HG02610 (cell line): Measurements from ENCODE around the gene TMTC4.

Experiments
- ATAC-seq: cut with Tn5 transposase; IDR thresholded peaks from one replicate; pipeline ENCODE4 v1.9.1; 2021; ENCODE audit warnings: mild to moderate bottlenecking, moderate library complexity; ENCODE audit not compliant: unreplicated experiment

Gene TMTC4

GRCh38 chr13:100667894-100668293, 6.7 kb downstream of the TMTC4 start:
- no peak for ATAC-seq

DNA sequence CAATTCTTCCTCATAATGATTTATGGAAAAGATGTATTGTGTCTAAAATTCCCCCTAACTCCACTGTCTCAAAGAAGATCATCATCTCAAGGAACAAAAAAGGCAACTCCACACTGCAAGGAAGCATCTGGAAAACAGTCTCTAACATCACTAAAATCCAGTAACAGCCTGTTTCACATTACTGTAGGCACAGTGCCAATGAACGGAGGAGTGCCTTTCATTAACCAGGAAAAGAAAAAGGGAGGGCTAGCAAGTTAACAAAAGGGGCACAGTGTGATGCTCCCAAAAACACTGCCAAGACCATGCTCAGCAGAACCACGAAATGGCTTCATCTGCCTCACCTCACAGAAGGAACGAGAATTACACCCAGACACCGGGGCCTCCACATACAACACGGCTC, 8.5 kb downstream of the TMTC4 start:
- ATAC-seq, result no peak

GRCh38 chr13:100665403-100665802, 9.2 kb downstream of the TMTC4 start:
- no peak for ATAC-seq

DNA sequence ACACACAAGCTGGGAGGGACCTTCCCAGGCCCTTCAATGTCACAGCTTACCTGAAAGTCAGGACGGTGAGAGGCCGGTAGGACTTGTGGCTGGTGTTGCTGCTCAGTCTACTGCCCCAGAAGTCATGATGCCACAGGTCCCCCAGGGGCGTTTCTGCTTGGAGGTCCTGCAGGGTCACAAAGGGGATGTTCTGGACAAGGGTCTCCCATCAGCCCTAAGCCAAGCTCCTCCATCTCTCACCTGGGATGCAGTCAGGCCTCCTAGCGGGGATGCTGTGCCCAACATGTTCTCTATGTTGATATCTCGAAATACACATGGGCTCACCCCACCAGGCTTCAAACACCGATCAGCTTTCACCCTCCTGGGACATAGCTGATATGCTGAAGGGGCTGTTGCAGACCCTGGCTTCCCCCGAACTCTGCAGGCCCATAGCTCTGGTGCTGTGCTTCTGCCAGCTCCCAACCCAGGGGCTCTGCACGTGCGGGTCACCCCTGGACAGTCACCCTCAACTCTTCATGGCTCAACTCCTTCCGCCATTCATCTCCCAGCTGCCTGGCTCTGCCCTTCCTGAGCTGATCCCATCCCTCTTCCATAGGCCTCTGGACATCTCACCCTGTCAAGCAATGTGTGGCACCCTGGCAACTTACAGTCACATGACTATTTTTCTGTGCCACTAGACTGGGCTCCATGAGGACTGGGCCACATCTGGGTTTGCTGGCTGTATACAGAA, 10.3 kb downstream of the TMTC4 start:
- ATAC-seq, result no peak

DNA sequence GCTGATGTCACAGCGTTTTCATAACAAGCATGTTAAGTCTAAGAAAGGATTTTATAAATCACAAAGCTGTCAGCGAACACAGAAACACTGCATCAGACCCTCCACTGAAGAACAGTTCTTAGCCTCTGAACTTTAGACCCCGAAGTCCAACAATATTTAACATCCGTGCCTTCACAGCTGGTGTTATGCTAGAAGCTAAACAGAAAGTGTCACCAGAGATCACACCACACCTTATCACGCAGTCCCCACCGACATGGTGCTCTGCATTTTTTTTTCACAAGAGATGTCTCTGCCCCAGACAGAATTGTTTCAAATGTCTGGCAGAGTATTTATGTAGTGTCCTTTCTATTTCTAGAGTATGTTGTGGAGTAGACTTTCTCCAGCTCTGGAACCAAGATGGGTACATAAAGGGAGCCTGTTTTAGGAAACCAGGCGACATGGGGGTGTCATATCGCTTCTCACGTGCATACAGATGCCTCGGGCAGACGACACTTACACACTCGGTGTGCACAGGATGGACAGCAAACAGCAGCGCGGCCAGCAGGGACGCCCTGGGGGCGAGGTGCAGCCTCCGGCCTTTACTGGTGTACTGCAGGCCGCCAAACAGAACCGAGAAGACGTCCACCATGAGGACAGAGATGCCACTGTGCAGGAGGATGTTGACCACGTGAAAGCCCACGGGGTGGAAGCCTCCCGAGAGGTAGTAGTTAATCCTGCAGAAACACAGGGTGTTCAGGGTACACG, 12.0 kb downstream of the TMTC4 start:
- ATAC-seq, result no peak

- no peak for ATAC-seq
Observed at GRCh38 chr13:100660761-100661160, 13.8 kb downstream of the TMTC4 start.

- ATAC-seq, result no peak
Observed at GRCh38 chr13:100659578-100659977, 15.0 kb downstream of the TMTC4 start.

- peak; percentile 85 for ATAC-seq
Observed at GRCh38 chr13:100658363-100658762, 16.2 kb downstream of the TMTC4 start.

DNA sequence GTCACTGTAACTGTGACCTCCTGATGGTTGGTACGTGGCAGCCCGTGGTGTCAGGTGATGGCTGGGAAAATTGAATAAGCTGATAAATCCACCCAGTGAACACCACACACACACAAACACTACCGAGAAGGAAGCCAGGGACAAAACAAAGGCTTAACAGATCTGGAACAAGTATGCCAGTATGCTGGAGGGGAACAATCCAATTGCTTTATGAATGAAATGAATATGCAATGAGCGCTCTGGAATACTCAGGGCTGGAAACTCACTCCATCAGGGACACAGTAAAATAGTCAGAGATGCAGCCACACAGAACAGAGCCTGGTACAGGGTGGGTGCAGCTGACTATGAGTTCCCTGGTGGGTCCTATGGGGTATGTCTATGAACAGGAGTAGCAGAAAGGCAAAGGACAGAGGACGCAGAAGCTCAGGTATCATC, 16.7 kb downstream of the TMTC4 start:
- peak; percentile 4 for ATAC-seq

GRCh38 chr13:100652510-100652909, 22.1 kb downstream of the TMTC4 start:
- ATAC-seq, result no peak

DNA sequence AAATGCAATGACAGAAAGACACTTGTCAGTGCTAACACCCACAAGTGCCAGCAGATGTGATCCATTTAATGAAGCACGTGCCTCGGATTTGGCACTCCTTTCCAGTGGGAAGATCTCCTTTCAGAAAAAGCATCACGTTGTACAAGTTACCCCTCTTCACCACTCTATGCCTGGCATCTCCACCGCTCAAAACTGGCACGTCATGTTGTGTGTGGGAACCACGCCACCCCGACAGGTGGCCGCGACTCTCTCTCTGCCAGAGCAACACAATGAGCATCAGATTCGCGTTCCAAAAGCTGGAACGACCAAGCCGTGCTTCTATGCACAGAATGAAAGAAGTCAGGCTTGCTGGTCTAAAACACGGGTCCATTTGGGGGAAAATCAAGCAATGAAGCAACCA, 24.3 kb downstream of the TMTC4 start:
- ATAC-seq, result no peak

DNA sequence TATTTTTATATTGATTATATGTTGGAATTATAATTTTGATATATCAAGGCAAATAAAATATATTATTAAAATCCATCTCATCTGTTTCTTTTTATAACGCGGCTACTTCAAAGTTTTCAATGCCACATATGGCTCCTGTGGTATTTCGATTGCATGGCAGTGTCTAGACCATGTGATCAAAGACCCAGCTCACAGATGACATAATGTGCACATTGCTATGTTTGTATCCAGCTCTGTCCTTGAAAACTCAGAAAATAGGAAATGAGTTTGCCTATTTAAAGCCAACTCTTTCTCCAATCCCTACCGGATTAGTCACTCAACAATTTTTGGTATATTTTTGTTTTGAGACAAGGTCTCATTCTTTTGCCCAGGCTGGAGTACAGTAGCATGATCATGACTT, 26.2 kb downstream of the TMTC4 start:
- ATAC-seq, result no peak

- ATAC-seq, result no peak
Observed at GRCh38 chr13:100646871-100647270, 27.7 kb downstream of the TMTC4 start.

DNA sequence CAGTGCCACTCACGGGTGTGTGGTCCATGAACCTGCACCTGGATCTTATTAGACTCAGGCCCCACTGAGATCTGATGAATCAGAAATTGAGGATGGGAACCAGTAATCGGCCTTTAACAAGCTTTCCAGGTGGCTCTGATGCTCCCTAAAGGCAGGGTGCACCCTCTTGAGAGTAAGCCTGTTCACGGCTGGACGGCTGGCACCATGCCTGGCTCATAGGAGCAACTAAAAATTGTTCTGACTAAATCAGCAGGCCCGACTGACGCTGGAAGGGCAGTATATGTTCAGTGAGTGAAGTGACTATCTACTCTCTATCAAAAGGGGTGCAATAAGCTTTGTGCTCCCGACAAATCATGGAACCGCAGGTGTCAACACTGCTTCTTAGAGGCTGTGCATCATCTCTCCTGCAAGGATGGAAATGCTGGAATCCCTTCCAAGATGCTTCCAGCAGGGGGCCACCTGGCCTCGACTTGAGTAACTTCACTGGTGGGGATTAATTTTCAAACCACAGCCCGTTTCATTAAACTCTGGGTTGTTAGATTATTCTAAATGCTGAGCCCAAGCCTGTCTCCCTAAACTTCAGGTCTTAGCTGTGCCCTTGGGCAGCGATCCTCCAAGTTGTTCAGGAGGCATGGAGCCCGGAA, 28.4 kb downstream of the TMTC4 start:
- no peak for ATAC-seq

- no peak for ATAC-seq
Observed at GRCh38 chr13:100645382-100645781, 29.2 kb downstream of the TMTC4 start.

DNA sequence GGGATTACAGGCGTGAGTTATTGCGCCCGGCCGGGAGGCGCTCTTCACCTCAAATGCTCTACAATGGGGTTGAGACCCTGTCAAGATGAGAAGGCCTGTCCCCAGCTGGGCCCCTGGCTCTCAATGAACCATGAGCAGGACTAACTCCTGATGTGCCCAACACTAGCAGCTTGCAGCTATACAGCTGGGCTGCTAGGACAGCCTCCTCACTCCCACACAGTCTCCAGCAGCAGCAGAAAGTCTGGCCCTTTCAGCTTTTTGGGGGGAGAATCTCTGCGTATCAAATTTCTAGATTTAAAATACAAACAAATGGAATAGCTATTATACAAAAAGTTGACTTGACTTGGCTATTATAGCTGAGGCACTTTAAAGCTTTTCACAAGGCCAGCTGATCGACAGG, 30.2 kb downstream of the TMTC4 start:
- ATAC-seq, result no peak

DNA sequence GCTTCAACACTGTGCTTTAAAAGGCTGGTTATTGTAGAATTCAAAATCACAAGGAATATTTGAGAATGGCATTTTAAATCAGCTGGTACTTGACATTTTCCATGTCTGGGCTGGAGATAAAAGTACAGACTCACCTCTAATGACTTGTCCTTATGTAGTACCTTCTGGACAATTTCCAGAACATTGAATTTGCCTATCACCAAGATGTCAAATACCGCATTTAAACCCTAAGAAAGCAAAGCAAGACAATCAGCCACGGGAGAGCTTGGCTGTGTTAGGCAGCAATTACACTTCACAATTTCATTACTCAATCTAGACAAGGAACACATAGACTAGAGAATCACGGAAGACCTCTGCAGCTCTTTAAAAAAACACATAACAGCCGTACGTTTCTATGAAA, 36.8 kb downstream of the TMTC4 start:
- no peak for ATAC-seq

- ATAC-seq, result no peak
Observed at GRCh38 chr13:100637380-100637779, 37.2 kb downstream of the TMTC4 start.

- ATAC-seq, result no peak
Observed at GRCh38 chr13:100636441-100636840, 38.2 kb downstream of the TMTC4 start.

- ATAC-seq, result no peak
Observed at GRCh38 chr13:100636004-100636403, 38.6 kb downstream of the TMTC4 start.

DNA sequence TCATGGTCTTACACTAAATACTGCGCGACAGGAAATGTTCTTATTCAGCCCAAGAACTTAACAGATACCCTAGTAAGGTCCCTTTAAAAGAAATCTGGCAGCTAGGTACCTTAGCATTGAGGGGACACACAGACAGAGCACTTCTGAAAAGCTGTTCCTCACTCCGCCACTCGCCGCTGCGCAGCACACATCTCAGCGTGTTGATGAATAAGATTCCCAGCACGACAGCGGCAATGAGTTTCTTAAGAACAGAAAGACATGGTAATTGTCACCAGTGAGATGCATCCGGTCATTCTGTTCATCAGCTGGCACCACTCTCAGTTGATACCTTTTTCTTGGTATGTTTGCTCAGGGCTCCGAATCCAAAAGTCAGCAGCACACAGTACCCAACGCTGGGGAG, 39.9 kb downstream of the TMTC4 start:
- no peak for ATAC-seq

DNA sequence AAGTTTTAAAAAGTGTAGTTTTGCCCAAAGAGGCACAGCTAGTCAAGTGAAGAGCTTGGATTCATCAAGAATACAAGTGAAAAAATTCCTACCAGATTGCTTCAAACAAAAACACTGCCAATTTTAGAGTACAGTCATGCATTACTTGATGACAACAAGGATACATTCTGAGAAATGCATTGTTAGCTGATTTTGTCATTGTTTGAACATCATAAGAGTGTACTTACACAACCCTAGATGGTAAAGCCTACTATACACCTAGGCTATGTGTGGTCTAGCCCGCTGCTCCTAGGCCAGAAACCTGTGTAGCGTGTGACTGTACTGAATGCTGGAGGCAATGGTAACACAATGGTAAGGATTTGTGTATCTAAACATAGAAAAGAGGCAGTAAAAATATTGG, 41.1 kb downstream of the TMTC4 start:
- ATAC-seq, result no peak
